Esophagus squamous epithelium (tissue), 5 donors: Measurements from ENCODE around the gene DOCK10. TPM values are rescaled to one million over a fixed set of nuclear protein-coding genes. Genes with fewer than 3 reads are reported as not detected.

Experiments
- DNase-seq: peaks from one replicate; lab custom pipeline; 2025; lab: John Stamatoyannopoulos, UW
- H3K27ac ChIP-seq, 4 donors: fragments of 200-600 bp; sonication (generic); one replicate each; pipeline ENCODE4 v1.5.1; 2016 to 2019; ENCODE audit warnings: mild to moderate bottlenecking in 1 of 4
- H3K27me3 ChIP-seq, 4 donors: fragments of 200-600 bp; sonication (generic); 1 replicate in 3 of 4; 2 replicates in 1 of 4; pipeline versions ENCODE4 v1.5.1 to v1.6.0; 2017 to 2021; ENCODE audit warnings: antibody characterized with exemption in 1 of 4
- H3K36me3 ChIP-seq, 3 donors: fragments of 200-600 bp; sonication (generic); one replicate each; pipeline ENCODE4 v1.5.1; 2016 to 2019
- H3K4me1 ChIP-seq, 3 donors: fragments of 200-600 bp; sonication (generic); one replicate each; pipeline ENCODE4 v1.5.1; 2017 to 2019
- H3K4me3 ChIP-seq, 4 donors: fragments of 200-600 bp; sonication (generic); 1 replicate in 3 of 4; 2 replicates in 1 of 4; pipeline ENCODE4 v1.5.1; 2016 to 2019; ENCODE audit warnings: mild to moderate bottlenecking in 2 of 4, moderate library complexity in 1 of 4
- H3K9me3 ChIP-seq, 3 donors: fragments of 200-600 bp; sonication (generic); one replicate each; pipeline ENCODE4 v1.5.1; 2016 to 2019
- POLR2A ChIP-seq, 4 donors: fragments of 450-650 bp; IDR thresholded peaks; one replicate each; pipeline ENCODE4 v1.6.1; 2017; ENCODE audit warnings: antibody characterized with exemption in 4 of 4, mild to moderate bottlenecking in 4 of 4, moderate library complexity in 3 of 4
- WGBS, 2 donors: methylation state at CpG; one replicate each; pipeline ENCODE4 v1.1.5; 2018; 5-methylcytosine and 5-hydroxymethylcytosine counted together
- intact Hi-C: fragments of 100-400 bp; cut with DNase I; formaldehyde crosslinking; loops from one replicate; pipeline ENCODE4 v1.15.0; 2022
- total RNA-seq, 4 donors: library from RNA; depleted of rRNA; stranded (reverse); fragments of >200 nt; gene quantifications; one replicate each; pipeline ENCODE4 v1.1.0, GENCODE V29; 2016
- TF ChIP-seq, protein P1 (sequence below), 6 experiments: fragments of 450-650 bp in 4 of 6; fragments of 200-600 bp in 2 of 6; sonication (generic) in 2 of 6; IDR thresholded peaks; one replicate each; pipeline ENCODE4 v1.5.1; 2016 to 2019; ENCODE audit warnings: antibody characterized with exemption in 6 of 6, mild to moderate bottlenecking in 4 of 6, moderate library complexity in 4 of 6
- donor health status: DM: yes; HTN: yes; CAD: no.

The DOCK10 gene
- total RNA-seq, 4 donors from 2014 or later = 9.2 to 16.6 (median 11.7) TPM

DNA sequence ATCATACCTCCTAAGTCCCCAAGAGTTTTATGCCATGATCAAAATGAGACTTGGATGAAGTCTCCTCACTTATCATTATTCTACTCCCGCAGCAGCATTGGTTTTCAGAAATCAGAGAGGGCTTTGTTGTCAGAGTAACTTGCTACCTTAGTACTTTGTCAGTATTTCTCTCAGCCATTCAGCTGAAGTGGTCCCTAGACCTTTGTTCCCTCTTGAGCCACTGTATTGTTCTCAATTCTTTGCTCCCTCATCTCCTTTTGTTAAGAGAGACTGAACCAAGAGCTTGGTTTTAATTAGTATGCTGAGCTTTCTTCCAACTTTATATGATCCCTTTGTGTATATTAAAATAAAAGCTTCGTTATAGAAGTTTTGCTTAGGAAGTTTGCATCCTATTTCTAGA lies 133.4 kb downstream of the DOCK10 start:
- 77 to 88% methylated on average over 2 of the region's 2 CpGs for WGBS, 2 donors
- TF ChIP-seq, protein P1, sequence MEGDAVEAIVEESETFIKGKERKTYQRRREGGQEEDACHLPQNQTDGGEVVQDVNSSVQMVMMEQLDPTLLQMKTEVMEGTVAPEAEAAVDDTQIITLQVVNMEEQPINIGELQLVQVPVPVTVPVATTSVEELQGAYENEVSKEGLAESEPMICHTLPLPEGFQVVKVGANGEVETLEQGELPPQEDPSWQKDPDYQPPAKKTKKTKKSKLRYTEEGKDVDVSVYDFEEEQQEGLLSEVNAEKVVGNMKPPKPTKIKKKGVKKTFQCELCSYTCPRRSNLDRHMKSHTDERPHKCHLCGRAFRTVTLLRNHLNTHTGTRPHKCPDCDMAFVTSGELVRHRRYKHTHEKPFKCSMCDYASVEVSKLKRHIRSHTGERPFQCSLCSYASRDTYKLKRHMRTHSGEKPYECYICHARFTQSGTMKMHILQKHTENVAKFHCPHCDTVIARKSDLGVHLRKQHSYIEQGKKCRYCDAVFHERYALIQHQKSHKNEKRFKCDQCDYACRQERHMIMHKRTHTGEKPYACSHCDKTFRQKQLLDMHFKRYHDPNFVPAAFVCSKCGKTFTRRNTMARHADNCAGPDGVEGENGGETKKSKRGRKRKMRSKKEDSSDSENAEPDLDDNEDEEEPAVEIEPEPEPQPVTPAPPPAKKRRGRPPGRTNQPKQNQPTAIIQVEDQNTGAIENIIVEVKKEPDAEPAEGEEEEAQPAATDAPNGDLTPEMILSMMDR (IDR thresholded peaks at IDR 0.05) = no peak
- TF ChIP-seq POLR2A (IDR thresholded peaks at IDR 0.05) = no peak
- Histone ChIP-seq H3K4me3 (no peak overlapping the region), H3K27me3 (no peaks in the 10 kb centered on the region), H3K27ac (no peak overlapping the region), H3K36me3 (no peaks in the 10 kb centered on the region), H3K4me1 (peaks cover 10 to 34% (median 17%) of the 10 kb centered on the region in 3 donors), H3K9me3 (no peaks in the 10 kb centered on the region)
- intact Hi-C loops = no loop called here
- no peak for DNase-seq

GRCh38 chr2:224904381-224904780 lies 137.9 kb downstream of the DOCK10 start:
- Histone ChIP-seq H3K4me3 (no peak overlapping the region), H3K27ac (no peak overlapping the region), H3K36me3 (no peaks in the 10 kb centered on the region), H3K9me3 (no peaks in the 10 kb centered on the region), H3K27me3 (no peaks in the 10 kb centered on the region), H3K4me1 (peaks cover 0 to 5% (median 0%) of the 10 kb centered on the region in 3 donors)
- intact Hi-C loops = no loop called here
- no peak for DNase-seq
- TF ChIP-seq, protein P1 (IDR thresholded peaks at IDR 0.05) = no peak
- no peak for TF ChIP-seq POLR2A (IDR thresholded peaks at IDR 0.05)
- 13 to 40% methylated on average over 1 of the region's 1 CpG for WGBS, 2 donors

GRCh38 chr2:224903621-224904020 lies 138.6 kb downstream of the DOCK10 start:
- no peaks in the 10 kb centered on the region for H3K4me1 ChIP-seq
- no peak overlapping the region for H3K4me3 ChIP-seq
- no peak overlapping the region for H3K27ac ChIP-seq
- no peaks in the 10 kb centered on the region for H3K27me3 ChIP-seq
- 97% methylated on average over 1 of the region's 1 CpG for WGBS, 2 donors
- H3K36me3 ChIP-seq = no peaks in the 10 kb centered on the region
- DNase-seq = no peak
- no peaks in the 10 kb centered on the region for H3K9me3 ChIP-seq
- no peak for TF ChIP-seq POLR2A (IDR thresholded peaks at IDR 0.05)
- TF ChIP-seq, protein P1 (IDR thresholded peaks at IDR 0.05) = no peak
- intact Hi-C loops = no loop called here

DNA sequence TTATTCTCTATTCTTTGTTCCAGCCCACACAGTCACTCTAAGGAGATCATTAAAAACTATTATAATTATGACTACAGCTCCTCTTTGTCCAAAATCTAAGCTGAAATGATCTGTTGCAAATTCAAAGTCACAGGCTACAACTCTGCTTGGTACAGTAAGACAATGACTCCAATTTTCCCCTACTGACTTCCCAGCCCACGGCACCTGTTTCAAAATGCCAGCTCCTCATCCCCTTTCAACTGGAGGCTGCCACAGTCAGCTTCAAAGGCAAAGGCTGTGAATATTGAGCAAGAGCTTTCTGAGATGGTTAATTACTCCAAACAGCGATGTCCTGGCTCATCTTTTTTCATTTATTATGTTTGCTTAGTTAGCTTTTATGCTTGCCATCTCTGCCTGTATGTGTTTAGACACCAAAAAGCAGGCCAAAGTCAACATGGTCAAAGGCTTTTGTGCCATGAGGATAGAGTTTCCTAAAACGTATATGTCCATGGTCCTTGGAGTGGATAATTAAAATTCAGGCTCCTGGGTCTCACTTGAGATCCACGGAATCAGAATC lies 141.1 kb downstream of the DOCK10 start:
- no peaks in the 10 kb centered on the region for H3K27me3 ChIP-seq
- no peaks in the 10 kb centered on the region for H3K4me1 ChIP-seq
- TF ChIP-seq, protein P1 (IDR thresholded peaks at IDR 0.05) = no peak
- TF ChIP-seq POLR2A (IDR thresholded peaks at IDR 0.05) = no peak
- no peak overlapping the region for H3K27ac ChIP-seq
- H3K9me3 ChIP-seq = no peaks in the 10 kb centered on the region
- DNase-seq = no peak
- WGBS, 2 donors = 78 to 86% methylated on average over 4 of the region's 4 CpGs
- H3K4me3 ChIP-seq = no peak overlapping the region
- no peaks in the 10 kb centered on the region for H3K36me3 ChIP-seq
- intact Hi-C loops = no loop called here

DNA sequence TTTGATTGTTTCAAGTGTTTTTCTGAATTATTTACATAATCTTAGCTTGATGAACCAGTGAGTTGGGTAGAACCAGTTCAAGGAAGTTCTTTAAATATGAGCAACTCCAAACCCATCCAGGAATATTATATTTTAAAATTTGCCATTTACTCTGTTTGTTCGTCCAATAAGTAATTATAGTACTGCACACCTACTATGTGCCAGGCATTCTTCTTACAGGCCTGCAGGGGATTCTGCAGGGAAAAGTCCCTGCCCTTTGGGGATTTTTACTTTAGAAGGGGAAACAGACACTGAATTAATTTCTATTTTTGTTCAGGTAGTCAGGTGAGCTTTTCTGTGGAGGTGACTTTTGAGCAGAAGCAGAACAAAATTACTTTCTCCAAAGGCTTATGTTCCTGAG lies 146.9 kb downstream of the DOCK10 start:
- Histone ChIP-seq H3K4me1 (peaks cover 0 to 12% (median 0%) of the 10 kb centered on the region in 3 donors), H3K27ac (no peak overlapping the region), H3K36me3 (no peaks in the 10 kb centered on the region), H3K9me3 (no peaks in the 10 kb centered on the region), H3K4me3 (no peak overlapping the region), H3K27me3 (no peaks in the 10 kb centered on the region)
- WGBS, 2 donors = 82 to 83% methylated on average over 1 of the region's 1 CpG
- no peak for DNase-seq
- TF ChIP-seq, protein P1 (IDR thresholded peaks at IDR 0.05) = no peak
- no peak for TF ChIP-seq POLR2A (IDR thresholded peaks at IDR 0.05)
- intact Hi-C loops = no loop called here
